NCI-H187 treated with DMSO at 0.1 percent for 48 hours (cell line): ENCODE results near the gene MEGF6.
"Not testable (repeated sequence)": the region's sequence is repeated elsewhere in the genome, so short reads cannot be mapped to it uniquely, and the experiment has no call there.

Source experiments
- DNase-seq: peaks from one replicate; lab custom pipeline; 2025; lab: John Stamatoyannopoulos, UW

MEGF6 gene

DNA sequence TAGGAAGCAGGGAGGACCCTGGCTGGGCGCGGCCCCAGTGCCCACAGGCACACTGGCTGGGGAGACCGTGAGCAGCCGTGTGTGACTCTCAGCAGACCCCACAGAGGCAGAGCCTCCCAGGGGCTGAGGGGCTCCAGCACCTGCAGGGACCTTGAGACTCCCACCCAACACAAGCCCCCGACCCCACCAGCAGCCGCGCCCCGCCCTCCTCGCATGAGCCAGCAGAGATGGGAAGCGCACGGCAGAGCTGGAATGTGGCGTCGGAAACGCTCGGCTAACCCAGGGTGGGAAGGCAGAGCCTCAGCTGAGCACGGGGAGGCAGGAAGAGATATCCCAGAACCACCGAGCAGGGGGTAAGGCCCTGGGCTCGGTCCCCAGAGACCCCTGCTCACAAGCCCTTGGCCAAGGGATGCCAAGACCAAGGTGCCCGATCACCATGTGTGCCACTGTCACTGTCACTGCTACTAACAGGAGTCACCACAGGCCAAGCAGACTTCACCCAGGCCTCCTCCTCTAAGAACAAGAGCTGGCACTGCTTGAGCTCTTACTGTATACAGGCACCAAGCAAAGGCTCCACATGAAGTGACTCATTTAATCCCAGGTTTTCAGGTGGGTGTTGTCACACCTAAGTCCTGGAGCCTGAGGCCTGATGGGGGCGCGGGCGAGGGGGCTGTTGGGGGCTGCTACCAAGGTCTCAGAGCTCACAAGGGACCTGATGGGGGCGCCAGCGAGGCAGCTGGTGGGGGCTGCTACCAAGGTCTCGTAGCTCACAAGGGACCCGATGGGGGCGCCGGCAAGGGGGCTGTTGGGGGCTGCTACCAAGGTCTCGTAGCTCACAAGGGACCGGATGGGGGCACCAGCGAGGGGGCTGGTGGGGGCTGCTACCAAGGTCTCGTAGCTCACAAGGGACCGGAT, 20.1 kb downstream of the MEGF6 start:
- DNase-seq: no peak

GRCh38 chr1:3590139-3590763, 21.1 kb downstream of the MEGF6 start:
- DNase-seq: no peak

DNA sequence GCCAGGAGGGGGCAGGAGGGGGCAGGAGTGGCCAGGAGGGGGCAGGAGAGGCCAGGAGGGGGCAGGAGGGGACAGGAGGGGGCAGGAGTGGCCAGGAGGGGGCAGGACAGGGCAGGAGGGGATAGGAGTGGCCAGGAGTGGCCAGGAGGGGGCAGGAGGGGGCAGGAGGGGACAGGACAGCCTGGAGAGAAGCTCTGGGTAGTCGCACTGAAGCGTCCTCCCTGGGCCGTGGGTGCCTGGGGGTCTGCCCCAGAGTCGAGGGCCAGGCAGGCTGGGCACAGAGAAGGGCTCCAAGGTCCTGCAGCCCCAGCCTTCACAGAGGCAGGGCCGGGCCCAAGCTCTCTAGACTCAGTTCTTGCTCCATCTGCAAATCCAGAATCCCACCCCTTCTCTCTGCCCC, 22.9 kb downstream of the MEGF6 start:
- no peak for DNase-seq

DNA sequence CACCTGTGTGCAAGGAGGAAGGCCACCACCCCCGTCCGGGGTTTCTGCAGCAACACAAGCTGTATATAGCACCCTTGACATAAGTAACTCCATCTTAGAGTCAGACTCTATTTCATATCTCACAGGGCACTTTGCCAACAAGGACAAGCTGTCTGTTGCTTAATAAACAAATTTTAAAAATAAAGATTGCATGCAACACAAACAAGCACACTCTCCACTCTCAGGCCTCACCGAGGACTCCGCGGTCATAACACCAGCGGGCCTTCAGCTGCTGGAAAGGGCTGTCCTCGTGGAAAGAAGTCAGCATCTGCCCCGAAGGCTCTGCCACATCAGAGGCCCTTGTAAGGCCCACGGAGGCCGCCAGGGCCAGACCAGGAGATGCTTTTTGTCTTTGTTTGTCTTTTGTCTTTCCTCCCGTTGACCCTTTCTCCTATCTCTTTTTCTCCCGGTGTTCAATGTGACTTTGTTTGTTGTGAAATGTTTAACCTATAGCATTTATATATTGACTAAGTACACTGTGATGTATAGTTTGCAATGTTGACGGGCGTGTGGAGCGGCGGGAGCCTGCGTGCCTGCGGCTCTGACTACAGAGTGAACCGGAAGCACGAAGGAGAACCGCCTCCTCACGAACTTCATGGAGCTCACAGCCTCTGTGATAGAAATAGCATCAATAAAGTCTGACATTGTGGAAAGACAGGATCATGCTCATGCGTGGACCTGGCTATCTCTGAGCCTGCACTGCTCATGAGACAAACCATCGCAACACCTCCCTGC, 24.1 kb downstream of the MEGF6 start:
- DNase-seq: no peak

GRCh38 chr1:3585940-3586568, 25.3 kb downstream of the MEGF6 start:
- no peak for DNase-seq

DNA sequence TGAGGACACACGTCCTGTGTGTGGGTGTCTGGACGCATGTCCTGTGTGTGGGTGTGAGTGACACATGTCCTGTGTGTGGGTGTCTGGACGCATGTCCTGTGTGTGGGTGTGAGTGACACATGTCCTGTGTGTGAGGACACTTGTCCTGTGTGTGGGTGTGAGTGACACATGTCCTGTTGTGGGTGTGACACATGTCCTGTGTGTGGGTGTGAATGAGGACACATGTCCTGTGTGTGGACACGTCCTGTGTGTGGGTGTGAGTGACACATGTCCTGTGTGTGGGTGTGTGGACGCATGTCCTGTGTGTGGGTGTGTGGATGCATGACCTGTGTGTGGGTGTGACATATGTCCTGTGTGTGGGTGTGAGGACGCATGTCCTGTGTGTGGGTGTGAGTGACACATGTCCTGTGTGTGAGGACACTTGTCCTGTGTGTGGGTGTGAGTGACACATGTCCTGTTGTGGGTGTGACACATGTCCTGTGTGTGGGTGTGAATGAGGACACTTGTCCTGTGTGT, 25.9 kb downstream of the MEGF6 start:
- DNase-seq: not testable (repeated sequence)

DNA sequence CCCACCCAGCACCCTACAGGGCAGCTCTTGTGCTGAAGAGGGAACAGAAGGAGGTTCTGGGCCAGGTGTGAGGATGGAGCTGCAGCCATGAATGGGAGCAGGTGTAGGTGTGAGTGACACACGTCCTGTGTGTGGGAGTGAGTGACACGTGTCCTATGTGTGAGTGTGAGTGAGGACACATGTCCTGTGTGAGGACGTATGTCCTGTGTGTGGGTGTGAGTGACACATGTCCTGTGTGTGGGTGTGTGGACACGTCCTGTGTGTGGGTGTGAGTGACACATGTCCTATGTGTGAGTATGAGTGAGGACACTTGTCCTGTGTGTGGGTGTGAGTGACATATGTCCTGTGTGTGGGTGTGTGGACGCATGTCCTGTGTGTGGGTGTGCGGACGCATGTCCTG, 26.4 kb downstream of the MEGF6 start:
- DNase-seq: no peak

DNA sequence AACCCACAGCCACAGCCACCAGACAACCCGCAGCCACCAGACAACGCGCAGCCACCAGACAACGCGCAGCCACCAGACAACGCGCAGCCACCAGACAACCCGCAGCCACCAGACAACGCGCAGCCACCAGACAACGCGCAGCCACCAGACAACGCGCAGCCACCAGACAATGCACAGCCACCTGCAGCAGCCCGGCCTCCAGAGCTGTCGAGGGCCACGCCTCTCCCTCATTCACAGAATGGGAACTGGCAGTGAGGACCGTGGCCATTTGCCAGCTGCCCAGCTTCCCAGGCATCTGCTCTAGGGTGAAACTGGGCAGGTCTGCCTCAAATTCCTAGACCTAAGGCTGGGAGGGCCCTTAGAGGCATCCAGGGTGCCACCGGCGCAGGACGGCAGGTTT, 27.6 kb downstream of the MEGF6 start:
- not testable (repeated sequence) for DNase-seq

DNA sequence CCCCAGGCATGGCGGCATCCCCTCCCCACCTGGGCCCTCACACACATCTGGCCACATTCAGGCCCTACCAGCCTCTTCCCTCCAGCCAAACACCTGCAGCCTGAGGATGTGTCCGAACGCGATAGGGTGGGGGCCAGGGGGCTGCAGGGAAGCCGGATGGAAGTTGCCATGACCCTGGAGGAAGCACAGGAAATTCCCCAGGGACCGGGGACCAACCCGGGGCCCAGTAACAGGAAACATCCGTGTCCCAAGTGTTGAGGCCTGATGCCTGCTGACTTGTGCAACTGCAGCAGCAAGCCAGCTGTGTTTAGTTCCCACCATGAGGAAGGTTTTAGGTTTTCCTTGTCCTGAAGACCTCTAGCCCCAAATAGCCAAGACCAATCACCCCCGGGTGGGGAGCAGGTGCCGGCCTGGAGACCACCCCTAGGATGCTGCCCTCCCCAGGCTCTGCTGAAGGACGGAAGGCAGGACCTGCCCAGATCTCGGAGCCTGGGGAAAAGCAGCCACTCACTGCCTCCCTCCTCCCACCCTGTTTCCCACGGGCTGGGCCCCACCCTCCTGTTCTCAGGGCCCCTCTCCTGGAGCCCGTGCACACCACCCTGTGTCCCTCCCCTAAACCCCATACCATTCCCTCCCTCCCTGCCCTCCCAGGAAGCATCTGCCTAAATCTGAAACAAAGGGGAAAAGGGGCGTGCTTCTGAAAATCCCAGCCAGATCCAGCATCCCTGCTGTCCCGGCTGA, 29.8 kb downstream of the MEGF6 start:
- no peak for DNase-seq

DNA sequence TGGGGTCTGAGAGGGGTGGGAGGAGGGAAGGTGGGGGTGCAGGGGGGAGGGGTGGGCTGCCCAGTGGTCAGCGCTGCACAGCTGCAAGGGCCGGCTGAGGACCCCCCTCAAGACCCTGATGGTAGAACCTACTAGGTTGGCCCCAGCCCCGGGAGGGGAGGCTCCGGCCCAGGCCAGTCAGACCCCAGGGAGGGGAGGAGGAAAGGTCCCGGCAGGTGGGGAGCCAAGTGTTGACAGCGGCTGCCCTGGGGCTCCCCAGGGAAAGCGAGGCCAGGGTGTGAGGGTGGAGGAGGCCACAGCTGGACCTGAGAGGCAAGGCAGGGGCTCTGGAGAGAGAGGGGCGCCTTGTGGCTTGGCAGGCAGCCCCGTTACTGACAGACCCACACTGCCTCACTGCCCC, 31.1 kb downstream of the MEGF6 start:
- DNase-seq: no peak

DNA sequence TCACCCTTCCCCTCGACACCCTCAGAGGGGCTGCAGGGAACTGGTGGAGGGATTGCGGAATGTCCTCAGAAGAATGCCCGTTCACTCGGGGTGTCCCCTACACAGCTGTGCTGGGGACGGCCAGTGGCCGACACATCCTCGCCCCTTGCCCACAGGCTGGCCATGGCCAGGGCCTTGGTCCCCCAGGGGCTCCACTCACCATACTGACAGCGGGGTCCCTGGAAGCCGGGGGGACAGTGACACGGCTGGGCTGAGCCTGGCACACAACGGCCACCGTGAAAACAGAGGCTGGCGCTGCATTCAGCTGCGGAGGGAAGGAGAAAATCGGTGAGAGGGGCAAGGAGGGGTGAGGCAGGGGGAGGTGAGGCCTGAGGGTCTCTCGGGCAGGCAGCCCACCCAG, 31.7 kb downstream of the MEGF6 start:
- no peak for DNase-seq

- no peak for DNase-seq
Observed at GRCh38 chr1:3578906-3579305, 32.4 kb downstream of the MEGF6 start.

- no peak for DNase-seq
Observed at GRCh38 chr1:3578433-3578805, 32.9 kb downstream of the MEGF6 start.

DNA sequence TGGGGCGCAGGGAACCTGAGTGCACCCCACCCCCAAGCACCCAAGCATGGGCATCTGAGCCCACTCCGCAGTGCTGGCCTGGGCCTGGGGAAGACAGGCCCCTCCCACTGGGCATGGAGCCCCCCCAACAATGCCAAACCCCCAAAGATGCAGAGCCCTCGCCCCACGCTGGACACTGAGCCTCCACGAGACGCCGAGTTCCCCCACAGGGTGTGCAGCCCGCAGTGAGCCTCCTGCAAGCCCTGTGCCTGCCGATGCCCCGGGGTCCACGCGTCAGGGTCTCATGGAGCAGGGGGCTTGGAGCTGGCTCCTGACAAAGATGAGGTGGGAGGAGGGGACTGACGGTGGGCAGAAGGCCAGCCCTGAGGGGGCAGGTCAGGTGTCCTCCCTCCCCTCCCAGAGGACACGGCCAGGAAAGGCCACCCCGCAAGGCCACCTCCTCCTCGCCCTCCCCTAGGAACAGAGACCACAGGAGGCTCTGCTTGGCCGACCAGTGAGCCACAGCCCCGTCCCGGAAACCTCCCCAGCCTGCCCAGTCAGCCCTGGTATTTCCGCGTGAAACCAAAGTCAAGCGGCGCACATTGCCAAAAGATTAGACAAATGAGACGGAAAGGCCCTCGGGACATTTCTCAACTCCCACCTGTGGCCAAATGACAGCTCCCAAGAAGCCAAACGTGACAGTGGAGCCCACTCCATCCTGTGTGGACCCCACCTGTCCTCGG, 33.4 kb downstream of the MEGF6 start:
- no peak for DNase-seq

GRCh38 chr1:3577300-3577699, 34.0 kb downstream of the MEGF6 start:
- no peak for DNase-seq

DNA sequence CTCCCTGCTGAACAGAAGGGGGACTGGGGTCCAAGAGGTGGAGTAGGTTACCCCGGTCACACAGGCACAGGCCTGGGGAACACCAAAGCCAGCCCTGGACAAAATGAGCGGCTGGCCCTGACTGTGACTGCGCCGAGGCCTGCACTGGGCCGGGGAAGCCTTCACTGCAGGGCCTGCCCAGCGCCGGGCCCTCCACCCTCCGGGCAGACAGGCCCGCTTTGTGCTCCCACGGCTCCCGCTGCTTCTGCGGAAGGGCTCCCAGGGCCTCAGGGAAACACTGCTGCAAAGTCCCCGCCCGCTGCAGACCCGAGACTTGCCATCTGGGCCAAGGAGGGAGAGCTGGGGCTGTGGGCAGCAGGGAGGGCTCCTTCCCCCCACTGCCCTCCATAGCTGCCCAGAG, 35.3 kb downstream of the MEGF6 start:
- DNase-seq: no peak

DNA sequence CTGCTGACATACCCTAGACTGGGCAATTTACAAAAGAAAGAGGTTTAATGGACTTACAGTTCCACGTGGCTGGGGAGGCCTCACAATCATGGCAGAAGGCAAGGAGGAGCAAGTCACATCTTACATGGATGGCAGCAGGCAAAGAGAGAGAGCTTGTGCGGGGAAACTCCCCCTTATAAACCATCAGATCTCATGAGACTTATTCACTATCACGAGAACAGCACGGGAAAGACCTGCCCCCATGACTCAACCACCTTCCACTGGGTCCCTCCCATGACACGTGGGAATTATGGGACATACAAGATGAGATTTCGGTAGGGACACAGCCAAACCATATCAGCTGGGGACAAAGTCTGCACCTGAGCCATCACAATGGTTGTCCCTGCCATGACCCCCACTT, 35.8 kb downstream of the MEGF6 start:
- DNase-seq: not testable (repeated sequence)

GRCh38 chr1:3573500-3573899, 37.8 kb downstream of the MEGF6 start:
- no peak for DNase-seq

GRCh38 chr1:3572638-3573037, 38.7 kb downstream of the MEGF6 start:
- DNase-seq: not testable (repeated sequence)

- DNase-seq: no peak
Observed at GRCh38 chr1:3571263-3571662, 40.0 kb downstream of the MEGF6 start.
